NCI-H1105 (cell line): Measurements from ENCODE around the gene CBFA2T3.
"Not testable (repeated sequence)": the region's sequence is repeated elsewhere in the genome, so short reads cannot be mapped to it uniquely, and the experiment has no call there.

Experiments used
- DNase-seq: peaks from one replicate; lab custom pipeline; 2025; lab: John Stamatoyannopoulos, UW

The CBFA2T3 gene

DNA sequence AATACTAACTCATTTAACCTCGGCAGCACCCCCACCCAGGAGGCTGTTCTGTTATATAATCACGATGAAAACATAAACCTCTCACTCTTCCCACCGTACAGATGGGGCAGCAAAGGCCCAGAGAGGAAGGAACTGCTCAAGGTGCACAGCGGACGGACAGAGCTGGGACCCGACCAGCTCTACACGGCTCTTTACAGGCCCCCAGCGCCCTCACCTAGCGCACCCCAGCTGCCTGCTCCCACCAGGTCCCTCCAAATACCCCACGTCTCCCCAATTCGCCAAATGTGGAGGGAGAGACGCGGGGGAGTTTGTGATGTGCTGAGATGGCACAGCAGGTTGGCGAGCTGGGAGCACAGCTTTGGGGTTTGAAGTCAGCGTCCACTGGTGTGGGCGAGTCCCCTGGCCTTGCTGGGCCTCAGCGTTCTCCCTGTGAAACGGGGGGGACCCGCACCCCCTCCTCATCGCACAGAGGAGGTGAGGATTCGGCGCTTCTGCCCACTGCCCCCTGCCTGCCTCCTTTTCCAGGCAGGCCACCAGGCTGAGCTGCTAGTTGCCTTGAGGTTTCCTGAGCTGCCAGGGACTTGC, 54.1 kb downstream of the CBFA2T3 start:
- DNase-seq, result no peak

DNA sequence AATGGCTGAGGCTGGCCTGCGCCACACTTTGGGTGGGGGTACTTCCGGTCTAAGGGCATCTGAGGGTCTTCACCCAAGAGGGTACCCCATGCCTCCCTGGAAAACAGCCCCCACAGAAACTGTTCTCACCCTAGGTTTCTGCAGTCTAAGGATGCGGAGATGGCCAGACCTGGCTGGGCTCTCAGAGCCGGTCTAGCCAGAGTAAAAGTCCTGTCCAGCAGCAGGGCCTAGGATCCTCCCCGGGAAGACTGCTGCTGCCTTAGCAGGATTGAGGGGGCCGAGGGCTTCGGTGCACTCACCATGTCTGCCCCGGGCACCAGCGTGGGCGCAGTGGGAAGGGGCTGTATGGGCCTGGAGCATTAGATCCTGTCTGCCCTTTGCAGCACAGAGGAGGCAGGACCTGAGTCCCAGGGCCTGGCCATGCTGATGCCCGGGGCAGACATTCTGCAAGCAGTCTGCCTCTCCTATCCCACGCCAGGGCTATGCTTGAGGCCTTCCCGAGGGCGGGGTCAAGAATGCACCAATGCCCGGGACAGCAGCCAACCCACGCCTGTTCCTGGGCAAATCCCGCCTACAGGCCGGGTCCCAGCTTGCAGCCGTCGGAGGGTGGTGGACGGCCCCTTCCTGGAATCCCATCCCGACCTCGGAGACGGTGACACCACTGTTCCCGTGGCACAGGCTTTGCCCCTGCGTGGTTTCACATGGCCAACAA, 54.7 kb downstream of the CBFA2T3 start:
- no peak for DNase-seq

DNA sequence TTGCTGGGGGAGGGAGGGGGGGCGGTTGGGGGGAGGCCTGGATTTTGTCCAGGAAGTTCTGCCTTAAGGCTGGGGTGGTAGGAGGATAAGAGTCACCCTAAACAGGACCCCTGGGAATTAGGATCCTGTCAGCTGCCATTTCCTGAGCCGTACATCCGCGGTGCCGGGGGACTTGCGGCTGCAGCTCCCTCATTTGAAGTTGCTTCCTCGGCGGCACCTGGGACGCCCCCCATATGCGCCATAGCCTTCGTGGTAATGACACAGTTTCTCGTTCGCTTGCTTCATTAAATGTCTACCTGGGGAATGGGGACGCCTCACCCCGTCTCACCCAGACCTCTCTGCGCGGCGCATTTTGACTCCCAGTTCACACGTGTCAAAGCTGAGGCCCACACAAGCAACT, 55.4 kb downstream of the CBFA2T3 start:
- DNase-seq, result no peak

DNA sequence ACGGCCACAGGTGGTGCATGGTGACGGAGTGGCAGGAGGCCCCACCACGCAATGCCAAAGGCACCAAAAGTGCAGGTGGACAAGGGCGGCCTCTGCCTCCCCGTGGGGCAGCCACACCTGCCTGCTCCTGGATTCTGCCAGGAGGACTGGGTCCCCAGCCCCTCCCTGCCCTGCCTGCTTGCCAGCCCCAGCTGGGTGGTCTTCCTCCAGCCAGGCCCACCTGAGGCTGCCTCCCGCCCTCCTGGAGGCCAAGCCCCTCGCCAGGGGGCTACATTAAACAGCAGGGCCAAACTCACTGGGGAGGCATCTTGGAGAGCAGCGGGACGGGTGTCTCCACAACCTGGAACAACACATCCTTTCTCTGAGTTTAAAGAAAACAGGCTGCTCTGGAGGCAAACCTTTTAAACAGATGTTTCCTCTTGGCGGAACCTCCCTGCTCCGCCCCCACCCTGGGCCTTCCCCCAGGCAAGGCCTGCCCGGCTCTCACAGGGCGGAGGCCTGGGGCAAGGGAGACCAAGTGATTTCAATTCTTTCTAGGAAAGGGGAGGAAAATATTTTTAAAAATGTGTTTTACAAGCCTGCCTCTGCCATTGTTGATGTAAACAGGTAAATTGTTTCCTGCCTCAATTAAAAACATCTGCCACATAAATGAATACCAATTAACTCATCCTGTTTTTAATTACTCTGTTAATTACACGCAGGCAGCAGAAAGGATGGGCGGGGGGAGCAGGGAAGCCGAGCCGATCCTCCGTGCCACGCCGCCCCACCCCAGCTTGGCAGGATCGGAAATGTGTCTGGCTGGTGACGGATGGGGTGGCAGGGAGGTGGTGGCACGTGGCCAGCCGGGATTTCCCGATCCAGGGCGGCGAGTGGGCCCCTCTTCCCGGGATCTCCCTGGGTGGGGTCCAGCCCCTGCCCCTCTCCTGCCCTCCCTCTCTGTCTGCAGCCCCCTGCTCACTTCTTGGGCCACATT, 56.1 kb downstream of the CBFA2T3 start:
- DNase-seq, result no peak

DNA sequence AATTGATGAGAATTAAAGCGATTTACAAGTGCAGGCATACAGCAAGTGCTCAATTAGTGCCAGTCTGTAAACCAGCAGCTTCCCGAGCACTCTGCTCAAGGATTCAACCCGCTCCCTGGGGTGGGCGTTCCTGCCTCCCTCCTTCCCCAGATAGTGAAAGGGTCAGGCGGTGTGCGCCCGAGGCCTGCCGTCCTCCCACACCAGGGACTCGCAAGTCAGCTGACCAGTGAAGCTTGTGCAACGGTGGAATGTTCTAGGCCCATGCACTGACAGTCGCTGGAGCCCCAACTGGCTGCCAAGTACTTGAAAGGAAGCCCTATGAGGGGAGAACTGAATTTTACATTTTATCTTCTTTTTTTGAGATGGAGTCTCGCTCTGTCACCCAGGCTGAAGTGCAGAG, 57.1 kb downstream of the CBFA2T3 start:
- no peak for DNase-seq

DNA sequence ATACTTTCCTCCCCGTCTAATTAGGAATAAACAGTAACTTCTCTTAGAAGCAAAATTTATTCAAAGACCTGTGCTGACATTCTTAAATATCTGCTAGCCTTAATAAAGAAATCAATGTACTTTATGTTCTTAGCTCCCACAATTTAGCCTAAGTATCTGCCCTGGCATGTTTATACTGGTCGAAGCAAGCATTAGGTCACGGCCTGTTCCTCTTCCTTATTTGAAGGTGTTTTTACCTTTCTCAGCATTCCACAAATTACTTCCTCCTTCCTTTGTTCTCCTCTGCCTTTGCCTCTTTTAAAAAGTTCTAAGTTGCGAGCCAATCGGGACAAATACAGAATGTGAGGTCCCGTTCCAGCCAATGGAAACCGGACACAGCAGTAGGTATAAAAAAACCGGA, 58.1 kb downstream of the CBFA2T3 start:
- DNase-seq, result not testable (repeated sequence)

GRCh38 chr16:88917915-88918627, 58.9 kb downstream of the CBFA2T3 start:
- DNase-seq, result no peak

DNA sequence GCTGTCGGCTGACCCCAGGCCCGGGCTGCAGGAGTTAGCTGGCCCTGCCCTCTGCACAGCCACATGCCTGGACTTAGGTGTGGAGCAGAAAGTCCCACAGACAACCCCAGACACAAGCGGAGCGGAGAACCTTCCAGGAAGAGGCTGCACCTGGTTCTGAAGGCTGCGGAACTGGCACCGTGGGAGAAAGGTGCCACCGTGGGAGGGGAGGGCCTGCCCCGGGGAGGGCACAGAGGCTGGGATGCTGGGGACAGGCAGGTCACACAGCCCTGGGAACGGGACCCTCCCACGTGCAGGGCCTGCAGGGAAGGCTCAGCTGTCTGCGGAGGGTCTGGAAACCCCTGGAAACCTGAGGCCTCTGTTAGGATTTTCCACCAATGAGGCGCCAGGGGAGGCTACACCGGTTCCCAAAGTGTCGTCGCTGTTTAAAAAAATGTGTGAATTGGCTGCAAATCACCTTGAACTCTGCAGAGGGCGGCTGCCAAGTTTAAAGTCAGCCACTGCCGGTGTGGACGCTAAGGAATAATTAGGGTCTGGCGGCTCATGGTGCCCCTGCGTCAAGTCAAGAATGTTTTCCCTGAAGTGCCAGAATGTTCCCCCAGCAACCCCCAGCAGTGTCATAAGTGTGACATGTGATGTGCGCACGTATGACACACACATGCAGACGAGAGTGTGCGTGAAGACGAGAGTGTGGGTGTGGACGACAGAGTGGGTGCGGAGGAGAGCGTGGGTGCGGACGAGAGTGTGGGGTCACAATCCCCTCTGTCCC, 59.7 kb downstream of the CBFA2T3 start:
- no peak for DNase-seq

DNA sequence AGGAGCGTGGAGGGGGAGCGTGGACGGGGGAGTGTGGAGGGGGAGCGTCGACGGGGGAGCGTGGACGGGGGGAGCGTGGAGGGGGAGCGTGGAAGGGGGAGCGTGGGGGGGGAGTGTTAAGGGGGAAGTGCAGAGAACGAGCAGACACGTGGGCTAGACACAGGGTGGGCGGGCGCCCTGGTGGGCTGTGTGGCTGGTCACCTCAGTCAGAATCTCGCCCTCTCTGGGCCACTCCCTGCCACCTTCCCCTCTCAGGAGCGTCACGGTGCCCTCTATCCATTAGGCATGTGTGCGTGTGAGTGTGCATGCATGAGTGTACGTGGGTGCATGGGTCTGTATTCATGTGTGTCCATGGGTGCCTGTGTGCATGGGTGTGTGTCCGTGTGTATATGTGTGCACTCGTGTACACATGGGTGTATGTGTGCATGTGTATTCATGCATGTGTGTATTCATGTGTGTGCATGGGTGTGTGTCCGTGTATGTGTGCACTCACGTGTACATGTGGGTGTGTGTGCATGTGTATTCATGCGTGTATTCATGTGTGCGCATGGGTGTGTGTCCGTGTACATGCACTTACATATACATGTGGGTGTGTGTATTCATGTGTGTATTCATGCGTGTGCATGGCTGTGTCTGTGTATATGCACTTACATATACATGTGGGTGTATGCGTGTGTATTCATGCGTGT, 61.2 kb downstream of the CBFA2T3 start:
- DNase-seq, result no peak

GRCh38 chr16:88914750-88915368, 62.1 kb downstream of the CBFA2T3 start:
- DNase-seq, result no peak

- DNase-seq, result no peak
Observed at GRCh38 chr16:88913870-88914269, 63.1 kb downstream of the CBFA2T3 start.

DNA sequence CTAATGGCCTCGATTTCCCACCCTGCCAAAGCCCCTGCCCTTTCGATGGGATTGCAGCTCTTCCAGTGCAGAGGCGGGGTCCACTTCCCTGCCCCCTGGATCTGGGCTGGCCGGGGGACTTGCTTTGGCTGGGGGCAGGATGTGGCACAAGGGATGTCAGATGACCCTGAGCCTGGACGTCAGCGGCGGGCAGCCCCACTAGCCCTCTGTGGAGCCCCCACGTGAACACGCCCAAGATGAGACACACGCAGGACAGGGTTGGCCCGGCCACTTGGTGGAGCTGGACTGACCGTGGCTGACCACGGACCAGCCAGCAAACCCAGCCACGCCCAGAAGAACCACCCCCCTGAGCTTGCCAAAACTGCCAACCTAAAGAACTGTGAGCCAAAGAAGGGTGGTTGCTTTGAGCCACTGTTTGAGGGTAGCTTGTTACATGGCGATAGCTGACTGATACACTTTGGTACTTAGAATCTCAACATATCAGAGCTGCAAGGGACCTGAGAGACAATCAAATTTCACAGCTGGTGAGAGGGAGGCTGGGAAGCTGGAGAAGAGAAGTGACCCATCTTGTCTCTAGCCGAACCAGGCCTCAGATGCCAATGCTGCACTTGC, 63.9 kb downstream of the CBFA2T3 start:
- no peak for DNase-seq

GRCh38 chr16:88912556-88912955, 64.5 kb downstream of the CBFA2T3 start:
- DNase-seq, result no peak

GRCh38 chr16:88911946-88912310, 65.1 kb downstream of the CBFA2T3 start:
- no peak for DNase-seq

DNA sequence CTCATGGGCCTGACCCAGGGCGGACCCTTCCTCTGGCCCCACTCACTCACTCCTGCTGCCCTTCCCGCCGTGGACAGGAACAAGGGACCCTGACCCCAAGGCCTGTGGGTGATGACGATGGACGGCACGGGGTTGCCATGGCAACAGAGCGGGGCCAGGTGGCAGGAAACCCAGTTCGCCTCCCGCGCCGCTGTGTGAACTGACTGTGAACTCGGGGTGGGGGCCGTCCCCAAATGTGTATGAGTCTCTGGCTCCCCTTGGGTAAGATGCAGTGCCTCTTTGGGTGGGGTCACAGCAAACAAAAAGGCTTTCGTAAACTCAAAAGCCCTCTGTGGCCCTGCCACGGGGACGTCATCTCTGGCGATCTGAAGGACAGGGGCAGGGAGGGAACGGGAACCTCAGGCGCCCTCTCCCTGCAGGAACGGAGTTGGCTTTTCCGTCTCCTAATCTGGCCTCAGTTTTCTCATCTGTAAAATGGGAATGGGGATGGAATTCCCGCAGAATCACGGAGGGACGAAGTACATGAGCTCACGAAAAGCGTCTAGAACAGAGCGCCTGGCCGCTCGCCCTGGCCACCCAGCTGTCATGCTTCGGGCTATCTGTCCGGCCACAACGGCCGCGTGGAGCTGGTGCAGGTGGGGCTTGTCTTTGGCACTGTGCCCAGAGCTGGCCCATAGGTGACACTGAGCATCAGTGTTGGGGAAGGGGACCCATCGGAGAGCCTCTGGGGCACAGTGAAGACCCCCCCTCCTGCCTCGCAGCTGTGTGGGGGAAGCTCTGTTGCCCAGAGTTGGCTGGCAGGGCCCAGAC, 65.7 kb downstream of the CBFA2T3 start:
- DNase-seq, result no peak

DNA sequence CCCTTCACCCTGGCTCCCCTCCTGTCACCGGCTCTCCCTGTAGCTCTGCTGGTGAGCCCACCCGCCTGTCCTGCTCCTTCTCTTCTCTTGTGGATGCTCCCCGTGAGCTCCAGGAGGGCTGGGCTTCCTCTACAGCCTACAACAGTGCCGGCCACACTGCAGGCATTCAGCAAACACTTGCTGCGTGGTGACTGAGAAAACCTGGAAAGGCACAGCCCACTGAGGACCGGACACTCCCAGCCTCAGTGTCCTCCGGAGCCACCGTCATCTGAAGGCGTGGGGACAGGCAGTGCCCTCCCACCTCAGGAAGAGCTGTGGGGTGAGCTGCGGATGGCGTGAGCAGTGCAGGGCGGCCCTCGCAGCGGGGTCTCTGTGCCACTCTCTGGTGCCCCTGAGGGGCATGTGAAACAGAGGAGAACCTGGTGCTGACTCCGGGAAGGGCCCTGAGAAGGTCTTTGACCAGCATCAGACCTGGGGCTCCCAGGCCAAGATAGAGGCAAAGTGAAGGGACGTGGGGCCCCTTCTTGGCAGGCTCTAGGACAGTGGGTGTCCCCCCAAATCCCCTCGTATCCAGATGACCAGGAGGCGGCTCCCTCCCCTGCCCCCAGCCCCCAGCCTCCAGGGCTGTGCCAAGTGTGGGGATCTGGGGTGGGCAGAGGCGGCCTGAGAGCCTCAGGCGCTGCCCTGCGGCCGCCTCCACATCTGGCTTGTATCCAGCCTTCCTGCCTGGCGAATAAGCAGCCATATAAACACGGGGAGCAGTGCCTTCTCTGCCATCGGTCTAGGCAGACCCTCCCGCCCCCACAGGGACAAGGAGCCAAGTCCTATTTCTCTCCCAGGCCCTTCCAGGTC, 66.5 kb downstream of the CBFA2T3 start:
- DNase-seq, result no peak

- no peak for DNase-seq
Observed at GRCh38 chr16:88909431-88910210, 67.4 kb downstream of the CBFA2T3 start.
